ENCODE data around the gene TTC17.

TTC17 gene

DNA sequence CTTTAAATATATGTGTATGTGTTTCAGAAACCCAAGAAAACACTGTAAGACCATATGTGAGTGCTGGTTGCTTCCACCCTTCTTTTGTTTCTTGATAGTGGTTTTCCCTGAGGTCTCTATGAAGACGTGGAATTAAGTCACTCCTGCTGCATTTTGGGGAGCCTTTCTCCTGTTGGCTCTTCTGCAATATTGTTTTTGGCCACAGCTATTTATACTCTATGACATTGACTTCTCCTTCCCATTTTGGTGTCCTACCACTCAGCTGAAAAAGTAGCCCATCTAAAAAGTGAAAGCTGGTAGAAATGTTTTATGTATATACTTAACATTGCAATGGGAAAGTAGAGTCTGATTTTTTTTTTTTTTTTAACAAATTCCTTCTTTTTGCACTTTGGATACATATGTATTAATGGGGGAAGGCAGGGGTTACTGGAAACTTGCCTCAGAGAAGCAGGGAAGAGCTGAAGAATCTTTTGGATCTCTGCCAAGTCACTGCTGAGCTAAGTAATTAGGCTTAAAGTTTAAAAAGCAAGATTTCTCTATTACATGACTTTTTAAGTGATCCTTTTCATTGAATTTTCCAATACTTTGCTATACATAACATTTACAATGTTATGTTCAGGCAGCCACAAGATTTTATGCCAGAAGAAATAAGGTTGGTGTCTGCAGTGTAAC, 1.8 kb downstream of the TTC17 start:
- H3K27me3 ChIP-seq (ENCODE audit: control insufficient read depth, insufficient read depth, low read length) = no peaks in the 10 kb centered on the region
- no peaks in the 10 kb centered on the region for H3K9me3 ChIP-seq (ENCODE audit: control insufficient read depth, low read length)
- H3K4me3 ChIP-seq (ENCODE audit: low read length) = no peak overlapping the region
- peaks cover 6% of the 10 kb centered on the region for H3K4me1 ChIP-seq (ENCODE audit: control insufficient read depth, insufficient read depth, low read length)
- no peaks in the 10 kb centered on the region for H3K36me3 ChIP-seq (ENCODE audit: control insufficient read depth, insufficient read depth, low read length)
- no peak overlapping the region for H3K9ac ChIP-seq (ENCODE audit: low read length)

GRCh38 chr11:43366677-43367076, 8.0 kb downstream of the TTC17 start:
- Histone ChIP-seq H3K36me3 (ENCODE audit: control insufficient read depth, insufficient read depth, low read length) (no peaks in the 10 kb centered on the region), H3K4me3 (ENCODE audit: low read length) (no peak overlapping the region), H3K4me1 (ENCODE audit: control insufficient read depth, insufficient read depth, low read length) (peaks cover 15% of the 10 kb centered on the region), H3K9ac (ENCODE audit: low read length) (no peak overlapping the region), H3K27me3 (ENCODE audit: control insufficient read depth, insufficient read depth, low read length) (no peaks in the 10 kb centered on the region), H3K9me3 (ENCODE audit: control insufficient read depth, low read length) (no peaks in the 10 kb centered on the region)

DNA sequence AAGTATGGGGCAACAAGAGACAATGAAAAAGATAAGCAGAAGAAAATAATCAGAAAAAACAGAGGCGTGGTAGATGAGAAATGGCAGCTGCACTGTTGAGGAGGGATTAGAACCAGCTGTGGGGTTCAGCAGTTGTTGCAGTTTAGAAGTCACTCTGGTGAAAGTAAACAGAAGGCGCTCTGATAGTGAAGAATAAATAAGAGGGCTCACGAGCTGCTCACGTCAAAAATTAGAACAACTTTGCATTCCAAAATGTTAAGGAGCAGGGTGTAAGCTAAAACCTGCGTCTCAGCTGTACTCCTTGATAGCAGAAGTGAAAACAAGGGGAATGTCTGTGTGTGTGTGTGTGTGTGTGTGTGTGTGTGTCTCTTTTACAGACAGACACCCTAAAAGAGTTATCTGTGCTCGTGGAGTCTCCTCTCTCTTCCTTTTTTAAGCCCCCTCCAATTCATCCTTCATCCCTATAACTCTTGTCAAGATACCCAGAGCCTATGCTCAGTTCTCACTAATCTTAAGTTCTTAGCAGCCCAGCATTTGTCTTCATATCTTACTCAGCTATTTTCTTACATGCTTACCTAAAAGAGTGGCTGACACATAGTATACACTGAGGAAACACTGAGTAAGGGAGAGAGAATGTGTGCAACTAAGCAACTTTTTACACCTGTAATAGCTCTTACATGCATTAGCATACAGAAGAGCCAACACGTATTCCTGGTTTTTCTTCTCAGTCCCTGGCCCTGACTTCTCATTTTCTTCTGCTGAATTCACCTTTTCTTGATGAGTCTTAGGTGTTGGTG, 8.9 kb downstream of the TTC17 start:
- H3K27me3 ChIP-seq (ENCODE audit: control insufficient read depth, insufficient read depth, low read length) = no peaks in the 10 kb centered on the region
- H3K9me3 ChIP-seq (ENCODE audit: control insufficient read depth, low read length) = no peaks in the 10 kb centered on the region
- H3K4me1 ChIP-seq (ENCODE audit: control insufficient read depth, insufficient read depth, low read length) = peaks cover 15% of the 10 kb centered on the region
- H3K36me3 ChIP-seq (ENCODE audit: control insufficient read depth, insufficient read depth, low read length) = no peaks in the 10 kb centered on the region
- no peak overlapping the region for H3K9ac ChIP-seq (ENCODE audit: low read length)
- no peak overlapping the region for H3K4me3 ChIP-seq (ENCODE audit: low read length)

DNA sequence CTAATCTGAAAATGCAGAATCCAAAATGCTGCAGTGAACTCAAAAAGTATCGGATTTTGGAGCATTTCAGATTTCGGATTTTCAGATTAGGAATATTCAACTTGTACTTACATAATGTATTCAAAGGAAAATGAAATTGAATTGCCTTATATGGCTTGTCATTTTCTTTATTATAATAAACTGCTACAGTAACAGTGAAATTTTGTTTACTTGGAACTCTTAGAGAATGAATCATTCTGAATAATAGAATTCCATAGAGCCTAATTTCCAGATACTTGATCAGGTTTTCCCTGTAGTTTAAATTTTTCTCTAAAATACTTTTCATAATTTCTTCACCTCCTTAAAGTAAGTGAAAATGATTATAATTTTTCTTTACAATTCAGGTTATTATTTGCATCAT, 17.3 kb downstream of the TTC17 start:
- Histone ChIP-seq H3K9me3 (ENCODE audit: control insufficient read depth, low read length) (no peaks in the 10 kb centered on the region), H3K4me3 (ENCODE audit: low read length) (no peak overlapping the region), H3K9ac (ENCODE audit: low read length) (no peak overlapping the region), H3K27me3 (ENCODE audit: control insufficient read depth, insufficient read depth, low read length) (no peaks in the 10 kb centered on the region), H3K36me3 (ENCODE audit: control insufficient read depth, insufficient read depth, low read length) (no peaks in the 10 kb centered on the region), H3K4me1 (ENCODE audit: control insufficient read depth, insufficient read depth, low read length) (peaks cover 11% of the 10 kb centered on the region)

- no peaks in the 10 kb centered on the region for H3K27me3 ChIP-seq (ENCODE audit: control insufficient read depth, insufficient read depth, low read length)
- H3K9ac ChIP-seq (ENCODE audit: low read length) = no peak overlapping the region
- H3K4me3 ChIP-seq (ENCODE audit: low read length) = no peak overlapping the region
- peaks cover 11% of the 10 kb centered on the region for H3K4me1 ChIP-seq (ENCODE audit: control insufficient read depth, insufficient read depth, low read length)
- no peaks in the 10 kb centered on the region for H3K9me3 ChIP-seq (ENCODE audit: control insufficient read depth, low read length)
- H3K36me3 ChIP-seq (ENCODE audit: control insufficient read depth, insufficient read depth, low read length) = no peaks in the 10 kb centered on the region
Observed at GRCh38 chr11:43376594-43376993, 17.9 kb downstream of the TTC17 start.

- Histone ChIP-seq H3K9ac (ENCODE audit: low read length) (no peak overlapping the region), H3K9me3 (ENCODE audit: control insufficient read depth, low read length) (no peaks in the 10 kb centered on the region), H3K27me3 (ENCODE audit: control insufficient read depth, insufficient read depth, low read length) (no peaks in the 10 kb centered on the region), H3K4me1 (ENCODE audit: control insufficient read depth, insufficient read depth, low read length) (peaks cover 11% of the 10 kb centered on the region), H3K4me3 (ENCODE audit: low read length) (no peak overlapping the region), H3K36me3 (ENCODE audit: control insufficient read depth, insufficient read depth, low read length) (no peaks in the 10 kb centered on the region)
Observed at GRCh38 chr11:43377389-43377788, 18.7 kb downstream of the TTC17 start.

DNA sequence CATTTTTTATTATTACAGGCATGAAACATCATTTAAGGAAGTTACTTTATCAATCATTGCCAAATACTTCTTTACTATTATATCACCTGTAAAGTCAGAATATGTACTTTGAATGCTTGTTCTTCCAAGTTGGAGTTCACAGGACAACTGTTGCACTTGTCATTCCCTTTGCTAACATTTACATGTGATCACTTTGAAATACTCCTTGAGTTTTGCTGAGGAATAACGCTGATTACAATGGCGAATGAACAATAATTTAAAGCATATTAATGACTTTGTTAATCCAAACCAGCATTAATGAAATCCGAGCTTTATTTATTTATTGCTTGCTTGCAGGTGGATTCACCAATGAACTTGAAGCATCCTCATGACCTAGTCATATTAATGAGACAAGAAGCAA, 20.2 kb downstream of the TTC17 start:
- Histone ChIP-seq H3K4me3 (ENCODE audit: low read length) (no peak overlapping the region), H3K4me1 (ENCODE audit: control insufficient read depth, insufficient read depth, low read length) (peaks cover 11% of the 10 kb centered on the region), H3K27me3 (ENCODE audit: control insufficient read depth, insufficient read depth, low read length) (no peaks in the 10 kb centered on the region), H3K9ac (ENCODE audit: low read length) (no peak overlapping the region), H3K9me3 (ENCODE audit: control insufficient read depth, low read length) (no peaks in the 10 kb centered on the region), H3K36me3 (ENCODE audit: control insufficient read depth, insufficient read depth, low read length) (no peaks in the 10 kb centered on the region)

GRCh38 chr11:43381802-43382201, 23.1 kb downstream of the TTC17 start:
- H3K4me3 ChIP-seq (ENCODE audit: low read length) = no peak overlapping the region
- H3K9me3 ChIP-seq (ENCODE audit: control insufficient read depth, low read length) = no peaks in the 10 kb centered on the region
- H3K36me3 ChIP-seq (ENCODE audit: control insufficient read depth, insufficient read depth, low read length) = no peaks in the 10 kb centered on the region
- H3K4me1 ChIP-seq (ENCODE audit: control insufficient read depth, insufficient read depth, low read length) = peaks cover 11% of the 10 kb centered on the region
- no peaks in the 10 kb centered on the region for H3K27me3 ChIP-seq (ENCODE audit: control insufficient read depth, insufficient read depth, low read length)
- no peak overlapping the region for H3K9ac ChIP-seq (ENCODE audit: low read length)

DNA sequence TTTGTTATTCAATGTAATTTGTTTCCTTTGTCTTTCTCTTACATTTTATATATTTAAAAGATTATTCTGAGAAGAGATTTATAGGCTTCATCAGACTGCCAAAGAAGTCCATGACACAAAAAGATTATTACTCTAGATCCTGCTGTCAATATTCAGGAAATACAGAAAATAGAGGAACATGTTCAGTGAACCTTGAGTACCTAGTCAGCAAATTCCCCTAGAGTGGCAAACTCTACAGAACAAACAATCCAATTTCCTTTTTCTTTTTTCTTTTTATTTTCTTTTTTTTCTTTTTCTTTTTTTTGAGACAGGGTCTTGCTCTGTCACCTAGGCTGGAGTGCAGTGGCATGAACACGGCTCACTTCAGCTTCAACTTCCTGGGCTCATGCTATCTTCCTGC, 23.9 kb downstream of the TTC17 start:
- H3K27me3 ChIP-seq (ENCODE audit: control insufficient read depth, insufficient read depth, low read length) = no peaks in the 10 kb centered on the region
- H3K9ac ChIP-seq (ENCODE audit: low read length) = no peak overlapping the region
- no peaks in the 10 kb centered on the region for H3K9me3 ChIP-seq (ENCODE audit: control insufficient read depth, low read length)
- H3K4me3 ChIP-seq (ENCODE audit: low read length) = no peak overlapping the region
- H3K4me1 ChIP-seq (ENCODE audit: control insufficient read depth, insufficient read depth, low read length) = peaks cover 3% of the 10 kb centered on the region
- no peaks in the 10 kb centered on the region for H3K36me3 ChIP-seq (ENCODE audit: control insufficient read depth, insufficient read depth, low read length)

DNA sequence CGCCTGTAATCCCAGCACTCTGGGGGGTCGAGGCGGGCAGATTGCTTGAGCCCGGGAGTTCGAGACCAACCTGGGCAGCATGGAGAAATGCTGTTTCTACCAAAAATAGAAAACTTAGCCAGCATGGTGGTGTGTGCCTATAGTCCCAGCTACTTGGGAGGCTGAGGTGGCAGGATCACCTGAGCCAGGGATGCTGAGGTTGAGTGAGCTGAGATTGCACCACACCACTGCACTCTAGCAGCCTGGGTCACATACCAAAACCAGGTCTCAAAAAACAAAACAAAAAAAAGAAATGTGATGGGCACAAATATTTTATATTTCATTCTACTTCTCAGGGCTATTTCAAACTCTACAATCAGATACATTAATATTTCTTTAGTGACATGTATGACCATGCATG, 25.7 kb downstream of the TTC17 start:
- Histone ChIP-seq H3K9ac (ENCODE audit: low read length) (no peak overlapping the region), H3K9me3 (ENCODE audit: control insufficient read depth, low read length) (no peaks in the 10 kb centered on the region), H3K36me3 (ENCODE audit: control insufficient read depth, insufficient read depth, low read length) (no peaks in the 10 kb centered on the region), H3K27me3 (ENCODE audit: control insufficient read depth, insufficient read depth, low read length) (no peaks in the 10 kb centered on the region), H3K4me3 (ENCODE audit: low read length) (no peak overlapping the region), H3K4me1 (ENCODE audit: control insufficient read depth, insufficient read depth, low read length) (no peaks in the 10 kb centered on the region)

DNA sequence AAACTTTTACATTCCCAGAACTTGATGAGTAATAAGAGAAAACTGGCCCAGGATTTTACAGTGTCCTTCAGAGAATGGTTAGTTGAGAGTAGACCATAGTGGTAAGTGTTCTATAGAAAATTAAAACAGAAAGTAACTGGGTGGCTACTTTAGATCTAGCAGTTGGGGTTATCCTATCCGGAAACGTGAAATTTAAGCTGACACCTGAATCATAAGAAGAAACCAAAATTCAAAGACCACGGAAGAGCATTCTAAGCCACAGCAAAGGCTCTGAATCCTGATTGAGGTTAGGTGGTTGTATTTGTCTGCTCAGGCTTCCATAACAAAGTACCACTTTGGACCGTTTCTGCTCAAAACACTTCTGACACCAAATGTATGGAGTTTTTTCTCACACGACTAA, 34.0 kb downstream of the TTC17 start:
- Histone ChIP-seq H3K9me3 (ENCODE audit: control insufficient read depth, low read length) (no peaks in the 10 kb centered on the region), H3K4me1 (ENCODE audit: control insufficient read depth, insufficient read depth, low read length) (peaks cover 7% of the 10 kb centered on the region), H3K27me3 (ENCODE audit: control insufficient read depth, insufficient read depth, low read length) (no peaks in the 10 kb centered on the region), H3K9ac (ENCODE audit: low read length) (no peak overlapping the region), H3K36me3 (ENCODE audit: control insufficient read depth, insufficient read depth, low read length) (no peaks in the 10 kb centered on the region), H3K4me3 (ENCODE audit: low read length) (no peak overlapping the region)

DNA sequence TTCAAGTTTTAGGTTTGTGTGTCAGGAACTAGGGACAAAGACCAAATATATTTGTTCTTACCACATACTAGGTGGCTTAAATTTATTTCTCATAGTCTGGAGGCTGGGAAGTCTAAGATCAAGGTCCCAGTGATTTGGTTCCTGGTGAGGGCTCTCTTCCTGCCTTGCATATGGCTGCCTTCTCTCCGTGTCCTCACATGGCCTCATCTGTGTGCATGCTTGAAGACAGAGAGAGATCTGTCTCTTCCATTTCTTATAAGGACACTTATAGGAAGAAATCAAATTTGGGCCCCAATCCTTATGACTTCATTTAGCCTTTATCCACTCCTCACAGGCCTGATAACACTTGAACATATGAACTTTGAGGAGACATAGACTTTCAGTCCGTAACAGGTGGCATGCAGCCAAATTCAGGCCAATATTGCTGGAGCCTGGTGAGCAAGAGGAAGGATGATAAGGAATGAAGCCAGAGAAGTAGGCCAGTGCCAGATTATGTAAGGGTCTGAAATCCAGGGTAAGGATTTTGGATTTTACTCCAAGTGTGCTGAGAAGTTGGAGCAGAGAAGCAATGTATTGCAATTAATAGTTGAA, 35.1 kb downstream of the TTC17 start:
- Histone ChIP-seq H3K9ac (ENCODE audit: low read length) (no peak overlapping the region), H3K9me3 (ENCODE audit: control insufficient read depth, low read length) (no peaks in the 10 kb centered on the region), H3K36me3 (ENCODE audit: control insufficient read depth, insufficient read depth, low read length) (no peaks in the 10 kb centered on the region), H3K27me3 (ENCODE audit: control insufficient read depth, insufficient read depth, low read length) (no peaks in the 10 kb centered on the region), H3K4me1 (ENCODE audit: control insufficient read depth, insufficient read depth, low read length) (peaks cover 7% of the 10 kb centered on the region), H3K4me3 (ENCODE audit: low read length) (no peak overlapping the region)

Measured in mucosa of stomach (tissue), 1 donor.